ENCODE data around the gene DQX1.

DNA sequence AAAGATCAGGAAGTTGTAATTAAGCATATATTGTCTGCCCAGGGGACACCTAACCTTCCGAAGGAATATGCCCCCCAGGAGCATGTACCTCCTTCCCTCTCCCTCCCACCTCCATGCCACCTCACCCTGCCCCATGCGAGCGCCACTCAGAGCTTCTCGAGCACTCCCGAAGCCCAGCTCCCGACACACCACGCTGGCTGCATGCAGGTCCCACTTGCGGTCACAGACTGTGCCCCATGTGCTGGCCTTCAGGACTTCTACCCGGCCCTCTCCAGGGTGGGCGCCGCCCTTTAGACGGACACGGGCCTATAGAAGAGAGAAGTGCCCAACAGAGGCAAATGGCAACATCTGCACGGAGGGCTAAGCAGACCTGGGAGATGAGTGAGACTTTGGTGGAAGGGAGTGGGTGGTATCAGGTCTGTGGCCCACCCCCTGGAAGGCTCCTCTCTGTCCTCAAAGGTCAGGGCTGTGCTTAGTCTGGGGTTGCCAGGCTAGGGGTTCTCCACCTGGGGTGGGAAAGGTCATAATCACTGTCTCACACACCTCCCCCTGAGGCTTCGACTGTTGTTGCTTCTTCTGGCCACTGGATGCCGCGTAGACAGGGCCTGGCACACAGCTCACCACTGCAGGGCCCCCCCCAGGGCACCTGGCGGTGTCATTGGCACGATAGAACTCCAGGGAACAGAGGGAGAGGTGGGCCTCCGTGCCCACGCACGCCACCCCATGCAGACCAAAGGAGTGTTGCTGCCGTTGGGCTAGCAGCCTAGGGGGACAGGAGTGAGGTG, 10.3 kb upstream of the DQX1 start:
- TF ChIP-seq, protein P1, sequence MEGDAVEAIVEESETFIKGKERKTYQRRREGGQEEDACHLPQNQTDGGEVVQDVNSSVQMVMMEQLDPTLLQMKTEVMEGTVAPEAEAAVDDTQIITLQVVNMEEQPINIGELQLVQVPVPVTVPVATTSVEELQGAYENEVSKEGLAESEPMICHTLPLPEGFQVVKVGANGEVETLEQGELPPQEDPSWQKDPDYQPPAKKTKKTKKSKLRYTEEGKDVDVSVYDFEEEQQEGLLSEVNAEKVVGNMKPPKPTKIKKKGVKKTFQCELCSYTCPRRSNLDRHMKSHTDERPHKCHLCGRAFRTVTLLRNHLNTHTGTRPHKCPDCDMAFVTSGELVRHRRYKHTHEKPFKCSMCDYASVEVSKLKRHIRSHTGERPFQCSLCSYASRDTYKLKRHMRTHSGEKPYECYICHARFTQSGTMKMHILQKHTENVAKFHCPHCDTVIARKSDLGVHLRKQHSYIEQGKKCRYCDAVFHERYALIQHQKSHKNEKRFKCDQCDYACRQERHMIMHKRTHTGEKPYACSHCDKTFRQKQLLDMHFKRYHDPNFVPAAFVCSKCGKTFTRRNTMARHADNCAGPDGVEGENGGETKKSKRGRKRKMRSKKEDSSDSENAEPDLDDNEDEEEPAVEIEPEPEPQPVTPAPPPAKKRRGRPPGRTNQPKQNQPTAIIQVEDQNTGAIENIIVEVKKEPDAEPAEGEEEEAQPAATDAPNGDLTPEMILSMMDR (conservative IDR thresholded peaks at IDR 0.05; ENCODE audit: low read depth, low read length): no peak
- TF ChIP-seq EZH2 (IDR thresholded peaks at IDR 0.05; ENCODE audit: borderline replicate concordance, low read depth, low read length, poor library complexity, severe bottlenecking): no peak
